IMR-90 (cell line): ENCODE measurements around the gene MYOC. TPM values are rescaled to one million over a fixed set of nuclear protein-coding genes. Genes with fewer than 3 reads are reported as not detected.

ENCODE experiments used
- ATAC-seq: fragments of 200-7000 bp; cut with Tn5 transposase; 2 replicates; pipeline ENCODE4 v1.9.1; 2020; ENCODE audit warnings: low read depth, mild to moderate bottlenecking, moderate library complexity
- BruUV-seq: library from RNA; stranded (reverse); fragments of 400-500 nt; replicated peaks from 2 replicates; lab custom pipeline; 2021; lab: Mats Ljungman, UMichigan
- CTCF ChIA-PET: fragments of 300-600 bp; formaldehyde crosslinking; extraction: SDS; loops from one replicate; lab custom pipeline; 2021; ENCODE audit warnings: antibody characterized with exemption; lab: Yijun Ruan, JAX
- POLR2A ChIA-PET: fragments of 300-600 bp; sonication (Branson Sonifier 250); formaldehyde crosslinking; loops from one replicate; lab custom pipeline; 2022; ENCODE audit warnings: antibody characterized with exemption; ENCODE audit not compliant: unreplicated experiment; lab: Charles Lee
- DNase-seq: peaks from one replicate; pipeline ENCODE4 v3.0.0; 2013
- H2AFZ ChIP-seq: replicated peaks from 2 replicates; pipeline ENCODE3; 2013; ENCODE audit warnings: low read length, mild to moderate bottlenecking; ENCODE audit not compliant: poor library complexity
- H2AK5ac ChIP-seq: 2 replicates; pipeline ENCODE4 v1.6.1; 2013; ENCODE audit warnings: low read depth, low read length, inconsistent platforms
- H2AK9ac ChIP-seq: replicated peaks from 2 replicates; pipeline ENCODE3; 2013; ENCODE audit warnings: mild to moderate bottlenecking, low read depth, low read length, moderate library complexity; ENCODE audit not compliant: poor library complexity
- H2BK120ac ChIP-seq: 2 replicates; pipeline ENCODE4 v1.6.1; 2013; ENCODE audit warnings: low read depth, low read length, inconsistent platforms
- H2BK15ac ChIP-seq: 3 replicates; pipeline ENCODE4 v1.6.1; 2013; ENCODE audit warnings: low read depth, low read length, inconsistent platforms
- H2BK20ac ChIP-seq: 2 replicates; pipeline ENCODE4 v1.6.1; 2013; ENCODE audit warnings: low read depth, mild to moderate bottlenecking, inconsistent platforms, low read length, moderate library complexity
- H2BK5ac ChIP-seq: 2 replicates; pipeline ENCODE4 v1.6.1; 2013; ENCODE audit warnings: mild to moderate bottlenecking, low read depth, low read length, inconsistent platforms; ENCODE audit not compliant: poor library complexity, severe bottlenecking
- H3K14ac ChIP-seq: replicated peaks from 2 replicates; pipeline ENCODE4 v1.6.1; 2013; ENCODE audit warnings: low read depth, low read length, inconsistent platforms
- H3K18ac ChIP-seq: 2 replicates; pipeline ENCODE4 v1.6.1; 2013; ENCODE audit warnings: low read depth, low read length, control low read depth
- H3K23ac ChIP-seq: 2 replicates; pipeline ENCODE4 v1.6.1; 2013; ENCODE audit warnings: low read depth, low read length, inconsistent platforms
- H3K27ac ChIP-seq: 2 replicates; pipeline ENCODE4 v1.5.1; 2013; ENCODE audit warnings: mild to moderate bottlenecking, control low read depth, low read length; ENCODE audit not compliant: insufficient read depth
- H3K27me3 ChIP-seq: 2 replicates; pipeline ENCODE4 v1.6.1; 2013; ENCODE audit warnings: low read length; ENCODE audit not compliant: control insufficient read depth, insufficient read depth
- H3K36me3 ChIP-seq: 2 replicates; pipeline ENCODE4 v1.6.1; 2013; ENCODE audit warnings: low read length, mixed read lengths; ENCODE audit not compliant: control insufficient read depth, insufficient read depth
- H3K4ac ChIP-seq: 2 replicates; pipeline ENCODE4 v1.6.1; 2013; ENCODE audit warnings: low read depth, low read length, inconsistent platforms
- H3K4me1 ChIP-seq: 2 replicates; pipeline ENCODE4 v1.6.1; 2013; ENCODE audit warnings: low read length, mixed read lengths; ENCODE audit not compliant: control insufficient read depth, insufficient read depth
- H3K4me2 ChIP-seq: 2 replicates; pipeline ENCODE4 v1.6.1; 2013; ENCODE audit warnings: low read depth, mild to moderate bottlenecking, control low read depth, low read length, moderate library complexity
- H3K4me3 ChIP-seq: 2 replicates; pipeline ENCODE4 v1.5.1; 2013; ENCODE audit warnings: low read depth, mild to moderate bottlenecking, control low read depth, low read length, moderate library complexity; ENCODE audit not compliant: insufficient read depth
- H3K56ac ChIP-seq: 2 replicates; pipeline ENCODE4 v1.6.1; 2013; ENCODE audit warnings: low read length, inconsistent platforms; ENCODE audit not compliant: insufficient read depth; ENCODE audit errors: extremely low read depth
- H3K79me1 ChIP-seq, 2 experiments: 2 replicates each; pipeline ENCODE4 v1.6.1; 2013; ENCODE audit warnings: low read length in 2 of 2, inconsistent platforms in 1 of 2, low read depth in 1 of 2
- H3K9ac ChIP-seq: 2 replicates; pipeline ENCODE4 v1.6.1; 2013; ENCODE audit warnings: low read depth, low read length, control low read depth
- H3K9me1 ChIP-seq: 2 replicates; pipeline ENCODE4 v1.6.1; 2013; ENCODE audit warnings: low read length, inconsistent platforms; ENCODE audit not compliant: insufficient read depth
- H3K9me3 ChIP-seq: 2 replicates; pipeline ENCODE4 v1.6.1; 2013; ENCODE audit warnings: low read length; ENCODE audit not compliant: control insufficient read depth, insufficient read depth
- H4K20me1 ChIP-seq: 2 replicates; pipeline ENCODE4 v1.6.1; 2013; ENCODE audit warnings: low read length, inconsistent platforms; ENCODE audit not compliant: insufficient read depth
- H4K5ac ChIP-seq: 2 replicates; pipeline ENCODE4 v1.6.1; 2013; ENCODE audit warnings: mild to moderate bottlenecking, low read depth, low read length, control low read depth
- H4K8ac ChIP-seq, 2 experiments: 2 replicates each; pipeline ENCODE4 v1.6.1; 2013; ENCODE audit warnings: low read depth in 2 of 2, low read length in 2 of 2, control low read depth in 1 of 2, inconsistent platforms in 1 of 2
- H4K91ac ChIP-seq: 2 replicates; pipeline ENCODE4 v1.6.1; 2013; ENCODE audit warnings: low read depth, low read length, inconsistent platforms; ENCODE audit not compliant: insufficient read depth
- BHLHE40 ChIP-seq: fragments of 150-350 bp; IDR thresholded peaks from 2 replicates; pipeline ENCODE4 v1.6.1; 2016; ENCODE audit warnings: mild to moderate bottlenecking, low read depth, low read length
- CEBPB ChIP-seq: IDR thresholded peaks from 2 replicates; pipeline ENCODE4 v1.6.1; 2012; ENCODE audit warnings: low read depth, low read length, improper control_type of control experiment
- CHD1 ChIP-seq: IDR thresholded peaks from 2 replicates; pipeline ENCODE4 v1.6.1; 2012; ENCODE audit warnings: low read depth, low read length, improper control_type of control experiment
- CTCF ChIP-seq: conservative IDR thresholded peaks from 2 replicates; pipeline ENCODE4 v1.5.1; 2012; ENCODE audit warnings: mild to moderate bottlenecking, low read depth, low read length, improper control_type of control experiment
- FOS ChIP-seq: fragments of 150-350 bp; IDR thresholded peaks from 2 replicates; pipeline ENCODE4 v1.6.1; 2016; ENCODE audit warnings: low read depth, low read length
- MAFK ChIP-seq: IDR thresholded peaks from 2 replicates; pipeline ENCODE4 v1.6.1; 2012; ENCODE audit warnings: low read depth, low read length, improper control_type of control experiment
- MAZ ChIP-seq: IDR thresholded peaks from 2 replicates; pipeline ENCODE4 v1.6.1; 2012; ENCODE audit warnings: low read depth, mild to moderate bottlenecking, low read length, improper control_type of control experiment, moderate library complexity, borderline replicate concordance
- MXI1 ChIP-seq: IDR thresholded peaks from 2 replicates; pipeline ENCODE4 v1.6.1; 2012; ENCODE audit warnings: low read depth, mild to moderate bottlenecking, low read length, moderate library complexity, borderline replicate concordance
- NFE2L2 ChIP-seq: fragments of 150-350 bp; IDR thresholded peaks from 2 replicates; pipeline ENCODE4 v1.6.1; 2016; ENCODE audit warnings: low read depth, mild to moderate bottlenecking, low read length
- POLR2A ChIP-seq: IDR thresholded peaks from 2 replicates; pipeline ENCODE4 v1.6.1; 2012; ENCODE audit warnings: mild to moderate bottlenecking, low read depth, low read length
- RAD21 ChIP-seq: IDR thresholded peaks from 2 replicates; pipeline ENCODE4 v1.6.1; 2012; ENCODE audit warnings: low read length, improper control_type of control experiment
- RCOR1 ChIP-seq: IDR thresholded peaks from 2 replicates; pipeline ENCODE4 v1.6.1; 2012; ENCODE audit warnings: mild to moderate bottlenecking, low read length, improper control_type of control experiment; ENCODE audit not compliant: insufficient replicate concordance
- RFX5 ChIP-seq: IDR thresholded peaks from 2 replicates; pipeline ENCODE4 v1.8.0; 2012; ENCODE audit warnings: low read depth, mild to moderate bottlenecking, low read length, moderate library complexity
- SMC3 ChIP-seq: fragments of 150-350 bp; IDR thresholded peaks from 2 replicates; pipeline ENCODE4 v1.6.1; 2016; ENCODE audit warnings: low read depth, mild to moderate bottlenecking, antibody characterized with exemption, low read length, moderate library complexity
- WGBS, 2 experiments: methylation state at CpG; one replicate each; pipeline versions ENCODE4 v1.1.5 to v1.1.7; 2013; ENCODE audit warnings: missing lambda C conversion rate in 2 of 2; ENCODE audit not compliant: insufficient read length in 1 of 2; ENCODE audit errors: extremely low coverage in 2 of 2; 5-methylcytosine and 5-hydroxymethylcytosine counted together
- dilution Hi-C: fragments of 300-500 bp; cut with HindIII; formaldehyde crosslinking; loops from one replicate; pipeline ENCODE4 v1.14.3; 2018; ENCODE audit warnings: low sequenced_read_pairs; ENCODE audit not compliant: unreplicated experiment
- in situ Hi-C: fragments of 300-500 bp; cut with MboI; formaldehyde crosslinking; loops from 3 replicates; pipeline ENCODE4 v1.14.3; 2019; ENCODE audit warnings: low sequenced_read_pairs, inconsistent platforms, mixed read lengths
- intact Hi-C: fragments of 100-400 bp; cut with micrococcal nuclease; formaldehyde crosslinking; loops from 2 replicates; pipeline ENCODE4 v1.10.0; 2022
- polyA plus RNA-seq, 3 experiments: library from polyadenylated mRNA; depleted of rRNA; stranded (reverse); fragments of >200 nt; gene quantifications; 2 replicates each; pipeline ENCODE4 v1.2.3, GENCODE V29; 2012; ENCODE audit warnings: low replicate concordance in 1 of 3
- total RNA-seq: library from RNA; depleted of rRNA; stranded (reverse); fragments of >200 nt; gene quantifications from 2 replicates; pipeline ENCODE4 v1.2.3, GENCODE V29; 2012
- TF ChIP-seq, protein P1 (sequence below): fragments of 150-350 bp; IDR thresholded peaks from 2 replicates; pipeline ENCODE4 v1.6.1; 2016; ENCODE audit warnings: low read depth, mild to moderate bottlenecking, low read length, moderate library complexity, borderline replicate concordance
- TF ChIP-seq, protein P2 (sequence below): fragments of 150-350 bp; IDR thresholded peaks from 2 replicates; pipeline ENCODE4 v1.6.1; 2017; ENCODE audit warnings: mild to moderate bottlenecking, antibody characterized with exemption, low read length, low read depth

MYOC gene
- total and polyA plus RNA-seq, 2 of the 4 experiments (the other 2 are of a cell fraction): not detected

GRCh38 chr1:171635661-171636060 lies 16.8 kb downstream of the MYOC start:
- POLR2A ChIA-PET: no interaction called here
- in situ Hi-C loops (no loop called here), dilution Hi-C loops (no loop called here), intact Hi-C loops (no loop called here)
- no peak overlapping the region for H3K18ac ChIP-seq
- no peak overlapping the region for H3K56ac ChIP-seq
- no peak overlapping the region for H4K91ac ChIP-seq
- H2AK9ac ChIP-seq: no peak overlapping the region
- no TSS peak for BruUV-seq
- TF ChIP-seq MAFK (no peak), POLR2A (no peak), CEBPB (no peak), NFE2L2 (no peak), RAD21 (no peak), RCOR1 (no peak), MAZ (no peak), FOS (no peak), MXI1 (no peak), BHLHE40 (no peak), RFX5 (no peak), SMC3 (no peak), CHD1 (no peak), CTCF (no peak)
- TF ChIP-seq, protein P1, sequence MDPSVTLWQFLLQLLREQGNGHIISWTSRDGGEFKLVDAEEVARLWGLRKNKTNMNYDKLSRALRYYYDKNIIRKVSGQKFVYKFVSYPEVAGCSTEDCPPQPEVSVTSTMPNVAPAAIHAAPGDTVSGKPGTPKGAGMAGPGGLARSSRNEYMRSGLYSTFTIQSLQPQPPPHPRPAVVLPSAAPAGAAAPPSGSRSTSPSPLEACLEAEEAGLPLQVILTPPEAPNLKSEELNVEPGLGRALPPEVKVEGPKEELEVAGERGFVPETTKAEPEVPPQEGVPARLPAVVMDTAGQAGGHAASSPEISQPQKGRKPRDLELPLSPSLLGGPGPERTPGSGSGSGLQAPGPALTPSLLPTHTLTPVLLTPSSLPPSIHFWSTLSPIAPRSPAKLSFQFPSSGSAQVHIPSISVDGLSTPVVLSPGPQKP: no peak
- TF ChIP-seq, protein P2, sequence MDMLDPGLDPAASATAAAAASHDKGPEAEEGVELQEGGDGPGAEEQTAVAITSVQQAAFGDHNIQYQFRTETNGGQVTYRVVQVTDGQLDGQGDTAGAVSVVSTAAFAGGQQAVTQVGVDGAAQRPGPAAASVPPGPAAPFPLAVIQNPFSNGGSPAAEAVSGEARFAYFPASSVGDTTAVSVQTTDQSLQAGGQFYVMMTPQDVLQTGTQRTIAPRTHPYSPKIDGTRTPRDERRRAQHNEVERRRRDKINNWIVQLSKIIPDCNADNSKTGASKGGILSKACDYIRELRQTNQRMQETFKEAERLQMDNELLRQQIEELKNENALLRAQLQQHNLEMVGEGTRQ: no peak
- no peak overlapping the region for H2BK120ac ChIP-seq
- H3K36me3 ChIP-seq: no peaks in the 10 kb centered on the region
- H3K79me1 ChIP-seq: no peaks in the 10 kb centered on the region
- no peaks in the 10 kb centered on the region for H3K4me1 ChIP-seq
- H2BK15ac ChIP-seq: no peak overlapping the region
- CTCF ChIA-PET: interaction anchor here (0.8 to 1.4 kb wide), 2 partner anchors 9 kb away, joined by 3 to 5 read pairs; no protein-coding TSS in a partner anchor
- no peaks in the 10 kb centered on the region for H3K9me3 ChIP-seq
- no peak overlapping the region for H3K27ac ChIP-seq
- no peak overlapping the region for H3K23ac ChIP-seq
- 29% methylated on average over 1 of the region's 2 CpGs; no CpG with 5 or more reads in 1 of the 2 experiments for WGBS, 2 experiments
- no peak overlapping the region for H3K14ac ChIP-seq
- H2AK5ac ChIP-seq: no peak overlapping the region
- no peaks in the 10 kb centered on the region; the same call in 1 of the 2 replicates for H4K20me1 ChIP-seq
- H3K27me3 ChIP-seq: no peaks in the 10 kb centered on the region; the same call in 1 of the 2 replicates
- no peak overlapping the region for H3K4me3 ChIP-seq
- no peak overlapping the region for H3K4ac ChIP-seq
- H2AFZ ChIP-seq: no peak overlapping the region
- no peak overlapping the region for H2BK5ac ChIP-seq
- H3K4me2 ChIP-seq: no peak overlapping the region
- no peaks in the 10 kb centered on the region for H3K9me1 ChIP-seq
- no peak overlapping the region for H3K9ac ChIP-seq
- ATAC-seq (no peak), DNase-seq (no peak)
- H2BK20ac ChIP-seq: no peak overlapping the region
- no peak overlapping the region for H4K8ac ChIP-seq
- H4K5ac ChIP-seq: no peak overlapping the region
